Lower lobe of right lung (tissue), 2 donors: Measurements from ENCODE around the gene CSNK2B. TPM values are rescaled to one million over a fixed set of nuclear protein-coding genes. Genes with fewer than 3 reads are reported as not detected.

ENCODE experiments used
- ATAC-seq, 2 donors: fragments of 200-7000 bp; cut with Tn5 transposase; one replicate each; pipeline ENCODE4 v1.9.1; 2020 to 2022; ENCODE audit warnings: mild to moderate bottlenecking in 2 of 2, moderate library complexity in 2 of 2
- DNase-seq: peaks from one replicate; pipeline ENCODE4 v3.0.0-alpha.2; 2020
- H3K27ac ChIP-seq: fragments of 200-600 bp; one replicate; pipeline ENCODE4 v1.8.0; 2022
- H3K27me3 ChIP-seq: fragments of 200-600 bp; one replicate; pipeline ENCODE4 v1.8.0; 2022; ENCODE audit warnings: low read depth
- H3K36me3 ChIP-seq: fragments of 200-600 bp; one replicate; pipeline ENCODE4 v1.8.0; 2022; ENCODE audit warnings: mild to moderate bottlenecking
- H3K4me1 ChIP-seq: fragments of 200-600 bp; one replicate; pipeline ENCODE4 v1.8.0; 2022
- H3K4me3 ChIP-seq: fragments of 200-600 bp; one replicate; pipeline ENCODE4 v1.8.0; 2022; ENCODE audit warnings: mild to moderate bottlenecking
- H3K9me3 ChIP-seq: fragments of 200-600 bp; one replicate; pipeline ENCODE4 v1.8.0; 2022
- CTCF ChIP-seq: fragments of 200-600 bp; IDR thresholded peaks from one replicate; pipeline ENCODE4 v1.8.0; 2022; ENCODE audit warnings: antibody characterized with exemption, mild to moderate bottlenecking
- intact Hi-C: fragments of 100-400 bp; cut with DNase I; formaldehyde crosslinking; loops from one replicate; pipeline ENCODE4 v1.11.0; 2022
- total RNA-seq: library from RNA; stranded (reverse); fragmentation: NEBNext Ultra II Directional; extraction: Animal tissue kit (Norgen Biotek cat#: 25700); gene quantifications from one replicate; pipeline ENCODE4 v1.2.1, GENCODE V29; 2021
- donor health status: DM: no; HTN: yes; CAD: no; lungs with severe emphysema.

Gene CSNK2B
- total RNA-seq, 1 donor from 2014 or later: 117 TPM

GRCh38 chr6:31687860-31688693, 22.2 kb downstream of the CSNK2B start:
- H3K27me3 ChIP-seq: no peaks in the 10 kb centered on the region
- H3K9me3 ChIP-seq: no peaks in the 10 kb centered on the region
- peaks cover 86% of the 10 kb centered on the region for H3K36me3 ChIP-seq
- no peak overlapping the region for H3K27ac ChIP-seq
- DNase-seq (no peak), ATAC-seq (no peak)
- no peak for TF ChIP-seq CTCF
- intact Hi-C loops: no loop called here
- peaks cover 5% of the 10 kb centered on the region for H3K4me1 ChIP-seq
- H3K4me3 ChIP-seq: no peak overlapping the region

GRCh38 chr6:31689249-31690110, 23.6 kb downstream of the CSNK2B start:
- peaks cover 97% of the 10 kb centered on the region for H3K36me3 ChIP-seq
- ATAC-seq (no peak), DNase-seq (no peak)
- H3K27me3 ChIP-seq: no peaks in the 10 kb centered on the region
- H3K27ac ChIP-seq: peak overlapping the region; percentile 33
- no peaks in the 10 kb centered on the region for H3K4me1 ChIP-seq
- no peaks in the 10 kb centered on the region for H3K9me3 ChIP-seq
- H3K4me3 ChIP-seq: no peak overlapping the region
- peak; percentile 19 for TF ChIP-seq CTCF
- intact Hi-C loops: no loop called here

- peaks cover 100% of the 10 kb centered on the region for H3K36me3 ChIP-seq
- intact Hi-C loops: no loop called here
Measured at GRCh38 chr6:31690231-31691077, 24.6 kb downstream of the CSNK2B start.

GRCh38 chr6:31691078-31691463, 25.2 kb downstream of the CSNK2B start:
- Histone ChIP-seq H3K9me3 (no peaks in the 10 kb centered on the region), H3K4me3 (no peak overlapping the region), H3K4me1 (no peaks in the 10 kb centered on the region), H3K27me3 (no peaks in the 10 kb centered on the region), H3K27ac (no peak overlapping the region), H3K36me3 (peaks cover 100% of the 10 kb centered on the region)
- no peak for TF ChIP-seq CTCF
- intact Hi-C loops: no loop called here
- ATAC-seq (no peak), DNase-seq (no peak)

More at GRCh38 chr6:31690231-31691077, 24.6 kb downstream of the CSNK2B start:
- Histone ChIP-seq H3K4me3 (no peak overlapping the region), H3K27me3 (no peaks in the 10 kb centered on the region), H3K27ac (peak overlapping the region; percentile 33), H3K9me3 (no peaks in the 10 kb centered on the region), H3K4me1 (no peaks in the 10 kb centered on the region)
- no peak for ATAC-seq
- no peak for DNase-seq
- TF ChIP-seq CTCF: no peak

GRCh38 chr6:31691564-31692108, 25.8 kb downstream of the CSNK2B start:
- no peak for TF ChIP-seq CTCF
- no peak overlapping the region for H3K27ac ChIP-seq
- H3K9me3 ChIP-seq: no peaks in the 10 kb centered on the region
- H3K27me3 ChIP-seq: no peaks in the 10 kb centered on the region
- H3K4me1 ChIP-seq: no peaks in the 10 kb centered on the region
- ATAC-seq: no peak
- peaks cover 100% of the 10 kb centered on the region for H3K36me3 ChIP-seq
- no peak overlapping the region for H3K4me3 ChIP-seq
- intact Hi-C loops: no loop called here
- no peak for DNase-seq
